Measurements from ENCODE around the gene MEGF10. TPM values are rescaled to one million over a fixed set of nuclear protein-coding genes. Genes with fewer than 3 reads are reported as not detected.

Gene MEGF10
- total RNA-seq, 1 donor from 2014 or later, result 1.3 TPM

GRCh38 chr5:127419683-127420257 is 129.2 kb downstream of the MEGF10 start:
- DNase-seq (ENCODE audit: low read depth), result no peak
- Histone ChIP-seq H3K4me3 (ENCODE audit: low read depth, low read length) (no peak overlapping the region), H3K27me3 (ENCODE audit: control insufficient read depth, insufficient read depth, low read length) (no peaks in the 10 kb centered on the region), H3K36me3 (ENCODE audit: control insufficient read depth, insufficient read depth, low read length) (no peaks in the 10 kb centered on the region)
- TF ChIP-seq, protein P1, sequence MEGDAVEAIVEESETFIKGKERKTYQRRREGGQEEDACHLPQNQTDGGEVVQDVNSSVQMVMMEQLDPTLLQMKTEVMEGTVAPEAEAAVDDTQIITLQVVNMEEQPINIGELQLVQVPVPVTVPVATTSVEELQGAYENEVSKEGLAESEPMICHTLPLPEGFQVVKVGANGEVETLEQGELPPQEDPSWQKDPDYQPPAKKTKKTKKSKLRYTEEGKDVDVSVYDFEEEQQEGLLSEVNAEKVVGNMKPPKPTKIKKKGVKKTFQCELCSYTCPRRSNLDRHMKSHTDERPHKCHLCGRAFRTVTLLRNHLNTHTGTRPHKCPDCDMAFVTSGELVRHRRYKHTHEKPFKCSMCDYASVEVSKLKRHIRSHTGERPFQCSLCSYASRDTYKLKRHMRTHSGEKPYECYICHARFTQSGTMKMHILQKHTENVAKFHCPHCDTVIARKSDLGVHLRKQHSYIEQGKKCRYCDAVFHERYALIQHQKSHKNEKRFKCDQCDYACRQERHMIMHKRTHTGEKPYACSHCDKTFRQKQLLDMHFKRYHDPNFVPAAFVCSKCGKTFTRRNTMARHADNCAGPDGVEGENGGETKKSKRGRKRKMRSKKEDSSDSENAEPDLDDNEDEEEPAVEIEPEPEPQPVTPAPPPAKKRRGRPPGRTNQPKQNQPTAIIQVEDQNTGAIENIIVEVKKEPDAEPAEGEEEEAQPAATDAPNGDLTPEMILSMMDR (IDR thresholded peaks at IDR 0.05; ENCODE audit: insufficient read depth, low read length, poor library complexity, severe bottlenecking), result no peak

DNA sequence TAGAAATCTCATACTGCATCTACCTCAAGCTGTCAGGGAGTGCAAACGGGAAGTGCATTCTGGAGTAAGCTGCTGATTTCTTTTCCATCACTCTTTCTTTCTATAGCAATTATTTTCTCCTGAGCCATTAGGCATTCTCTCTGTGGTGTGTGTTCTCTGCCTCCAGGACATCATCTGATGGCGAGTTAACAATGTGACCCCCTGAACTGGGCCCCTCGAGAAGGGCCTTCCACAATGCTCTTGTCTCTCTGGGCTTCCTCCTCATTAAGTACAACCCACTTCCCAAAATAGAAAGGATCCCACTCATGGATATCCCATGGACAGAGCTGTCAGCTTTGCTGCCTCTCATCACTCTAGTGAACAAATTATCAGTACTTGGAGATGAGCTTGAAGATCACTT is 130.2 kb downstream of the MEGF10 start:
- TF ChIP-seq, protein P1 (IDR thresholded peaks at IDR 0.05; ENCODE audit: insufficient read depth, low read length, poor library complexity, severe bottlenecking), result no peak
- Histone ChIP-seq H3K27me3 (ENCODE audit: control insufficient read depth, insufficient read depth, low read length) (no peaks in the 10 kb centered on the region), H3K4me3 (ENCODE audit: low read depth, low read length) (no peak overlapping the region), H3K36me3 (ENCODE audit: control insufficient read depth, insufficient read depth, low read length) (no peaks in the 10 kb centered on the region)
- DNase-seq (ENCODE audit: low read depth), result no peak

GRCh38 chr5:127421471-127421870 is 130.9 kb downstream of the MEGF10 start:
- Histone ChIP-seq H3K27me3 (ENCODE audit: control insufficient read depth, insufficient read depth, low read length) (no peaks in the 10 kb centered on the region), H3K36me3 (ENCODE audit: control insufficient read depth, insufficient read depth, low read length) (no peaks in the 10 kb centered on the region), H3K4me3 (ENCODE audit: low read depth, low read length) (no peak overlapping the region)
- DNase-seq (ENCODE audit: low read depth), result no peak
- TF ChIP-seq, protein P1 (IDR thresholded peaks at IDR 0.05; ENCODE audit: insufficient read depth, low read length, poor library complexity, severe bottlenecking), result no peak

GRCh38 chr5:127423173-127423798 is 132.7 kb downstream of the MEGF10 start:
- no peaks in the 10 kb centered on the region for H3K27me3 ChIP-seq (ENCODE audit: control insufficient read depth, insufficient read depth, low read length)
- H3K4me3 ChIP-seq (ENCODE audit: low read depth, low read length), result no peak overlapping the region
- TF ChIP-seq, protein P1 (IDR thresholded peaks at IDR 0.05; ENCODE audit: insufficient read depth, low read length, poor library complexity, severe bottlenecking), result no peak
- DNase-seq (ENCODE audit: low read depth), result no peak
- H3K36me3 ChIP-seq (ENCODE audit: control insufficient read depth, insufficient read depth, low read length), result no peaks in the 10 kb centered on the region

- TF ChIP-seq, protein P1 (IDR thresholded peaks at IDR 0.05; ENCODE audit: insufficient read depth, low read length, poor library complexity, severe bottlenecking), result no peak
- no peaks in the 10 kb centered on the region for H3K36me3 ChIP-seq (ENCODE audit: control insufficient read depth, insufficient read depth, low read length)
- DNase-seq (ENCODE audit: low read depth), result no peak
Observed at GRCh38 chr5:127425037-127425436, 134.4 kb downstream of the MEGF10 start.

DNA sequence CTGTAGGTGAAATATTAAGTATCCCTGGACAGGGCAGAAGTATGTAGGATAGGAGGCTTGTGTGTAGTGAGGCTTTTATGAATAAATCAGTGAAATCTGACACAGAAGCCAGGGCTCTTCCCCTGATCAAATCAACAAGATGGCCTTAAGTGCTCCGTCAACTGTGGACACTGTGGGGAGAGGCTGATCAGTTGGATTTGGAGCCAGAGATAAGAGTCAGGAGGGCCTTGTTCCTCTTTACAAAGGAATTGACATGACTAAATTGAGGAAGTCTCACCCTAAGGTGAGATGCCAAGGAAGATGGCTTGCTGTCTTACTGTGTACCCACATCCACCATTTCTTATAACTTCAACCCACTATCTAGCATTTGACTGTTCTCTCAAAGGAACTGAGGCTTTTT is 135.3 kb downstream of the MEGF10 start:
- Histone ChIP-seq H3K36me3 (ENCODE audit: control insufficient read depth, insufficient read depth, low read length) (no peaks in the 10 kb centered on the region), H3K27me3 (ENCODE audit: control insufficient read depth, insufficient read depth, low read length) (no peaks in the 10 kb centered on the region), H3K4me3 (ENCODE audit: low read depth, low read length) (no peak overlapping the region)
- TF ChIP-seq, protein P1 (IDR thresholded peaks at IDR 0.05; ENCODE audit: insufficient read depth, low read length, poor library complexity, severe bottlenecking), result no peak
- DNase-seq (ENCODE audit: low read depth), result no peak

More at GRCh38 chr5:127425037-127425436, 134.4 kb downstream of the MEGF10 start:
- no peaks in the 10 kb centered on the region for H3K27me3 ChIP-seq (ENCODE audit: control insufficient read depth, insufficient read depth, low read length)
- H3K4me3 ChIP-seq (ENCODE audit: low read depth, low read length), result no peak overlapping the region

Data from kidney epithelial cell (primary cell).